Measurements from ENCODE around the gene MYRIP.
A peak's percentile ranks its signal among the peaks of the same experiment; 100 is the strongest.
"Not testable (repeated sequence)": the region's sequence is repeated elsewhere in the genome, so short reads cannot be mapped to it uniquely, and the experiment has no call there.

The MYRIP gene

DNA sequence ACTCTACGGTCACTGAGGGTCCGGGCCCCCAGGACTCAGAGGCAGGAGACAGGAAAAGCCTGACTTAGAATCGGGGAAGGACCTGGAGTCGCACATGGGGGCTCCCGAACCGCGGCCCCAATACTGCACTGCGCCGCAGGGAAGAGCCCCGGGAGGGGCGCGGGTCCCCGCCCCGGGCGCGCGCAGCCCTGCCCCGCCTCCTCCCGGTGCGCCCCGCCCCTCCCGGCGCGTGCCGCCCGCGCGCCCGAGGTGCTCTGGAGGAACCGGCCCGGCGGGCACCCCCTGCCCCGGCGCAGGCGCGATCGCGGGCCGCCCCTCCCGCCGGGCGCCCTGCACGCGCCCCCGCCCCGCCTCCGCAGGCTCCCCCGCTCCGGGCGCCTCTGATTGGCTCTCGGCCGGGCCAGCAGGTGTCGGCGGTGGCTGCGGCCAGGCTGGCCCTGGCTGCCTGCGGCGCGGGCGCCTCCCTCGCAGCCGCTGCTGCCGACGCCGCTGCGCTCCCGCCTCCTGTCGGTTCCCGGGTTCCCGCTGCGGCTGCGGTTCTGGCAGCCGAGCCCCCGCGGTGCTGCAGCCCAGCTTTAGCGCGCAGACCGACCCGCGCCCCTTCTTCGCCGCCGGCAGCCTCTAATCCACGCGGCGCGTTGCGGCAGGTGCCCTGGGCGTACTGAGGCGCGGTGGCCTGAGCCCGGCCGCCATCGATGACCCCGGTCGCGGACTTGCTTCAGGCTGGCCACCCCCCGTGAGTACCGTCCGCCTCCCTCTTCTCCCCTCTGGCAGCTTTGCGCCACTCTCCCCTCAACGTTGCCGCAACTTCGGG lies at the start of gene MYRIP:
TSS of gene MYRIP (plus strand) at position 429 of the 814 bp plus-strand sequence. CDS start 91,208 bp downstream, outside the sequence.
- peak; percentile 65 for DNase-seq

DNA sequence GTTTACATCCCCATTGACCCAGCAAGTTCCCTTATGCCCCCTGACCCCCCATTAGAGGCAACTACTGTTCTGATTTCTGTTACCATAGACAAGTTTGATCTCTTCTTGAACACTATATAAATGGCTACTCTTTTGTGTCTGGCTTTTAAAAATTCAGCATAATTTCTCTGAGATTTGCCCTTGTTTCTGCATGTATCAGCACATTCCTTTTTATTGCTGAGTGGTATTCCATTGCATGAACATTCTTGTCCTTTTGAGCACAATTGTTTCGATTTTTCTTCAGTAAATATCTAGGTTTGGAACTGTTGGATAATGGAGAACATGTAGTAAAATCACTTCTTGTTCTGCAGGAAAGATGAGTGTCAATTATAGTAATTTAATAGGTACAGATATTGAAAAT lies 49.1 kb upstream of the MYRIP start:
- DNase-seq = no peak

DNA sequence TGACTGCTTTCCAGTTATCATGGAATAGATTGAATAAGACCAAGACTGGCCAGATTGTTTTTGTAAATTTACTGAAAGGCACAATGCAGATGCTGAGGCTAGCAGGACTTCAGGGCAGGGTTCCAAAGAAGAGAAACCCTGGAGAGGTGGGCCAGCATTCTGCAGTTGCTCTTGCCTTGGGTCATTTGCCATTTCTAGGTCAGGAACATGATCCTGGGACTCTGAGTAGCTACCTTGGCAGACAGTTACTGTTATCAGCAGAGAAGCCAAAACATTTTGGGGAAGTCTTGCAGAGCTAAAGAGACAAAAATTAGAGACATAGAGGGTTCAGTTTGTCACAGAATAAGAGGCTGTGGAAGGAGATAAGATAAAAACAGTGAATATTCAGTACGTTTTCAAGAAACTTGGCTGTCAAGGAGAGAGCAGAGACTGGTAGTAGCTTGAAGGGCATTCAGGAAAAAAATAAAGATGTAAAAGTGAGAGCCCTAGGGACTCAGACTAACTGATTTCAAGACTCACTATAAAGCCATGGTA lies 46.8 kb upstream of the MYRIP start:
- no peak for DNase-seq

DNA sequence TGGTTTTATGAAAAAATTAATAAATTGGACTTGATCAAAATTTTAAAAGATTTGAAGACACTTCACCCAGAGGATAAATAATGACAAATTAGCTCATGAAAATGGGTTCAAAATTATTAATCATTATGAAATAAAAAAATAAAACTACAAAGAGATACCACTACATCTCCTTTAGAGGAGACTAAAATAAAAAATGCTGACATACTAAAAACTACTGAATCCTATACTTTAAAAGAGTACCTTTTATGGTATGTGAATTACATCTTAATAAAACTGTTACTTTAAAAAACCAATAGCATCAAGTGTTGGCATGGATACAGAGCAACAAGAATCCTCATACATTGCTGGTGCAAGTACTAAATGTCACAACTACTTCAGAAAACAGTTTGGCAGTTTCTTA lies 46.0 kb upstream of the MYRIP start:
- DNase-seq = no peak

DNA sequence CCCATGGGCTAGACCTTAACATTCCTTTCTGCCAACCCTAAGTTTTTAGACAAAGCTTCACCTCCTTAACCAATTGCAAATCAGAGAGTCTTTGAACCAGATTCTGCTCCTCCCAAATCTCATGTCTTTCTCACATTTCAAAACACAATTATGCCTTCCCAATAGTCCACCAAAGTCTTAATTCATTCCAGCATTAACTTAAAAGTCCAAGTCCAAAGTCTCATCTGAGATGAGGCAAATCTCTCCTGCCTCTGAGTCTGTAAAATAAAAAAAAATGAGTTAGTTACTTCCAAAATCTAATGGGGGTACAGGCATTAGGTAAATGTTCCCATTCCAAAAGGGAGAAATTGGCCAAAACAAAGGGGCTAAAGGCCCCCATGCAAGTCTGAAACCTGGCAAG lies 43.8 kb upstream of the MYRIP start:
- DNase-seq = no peak

DNA sequence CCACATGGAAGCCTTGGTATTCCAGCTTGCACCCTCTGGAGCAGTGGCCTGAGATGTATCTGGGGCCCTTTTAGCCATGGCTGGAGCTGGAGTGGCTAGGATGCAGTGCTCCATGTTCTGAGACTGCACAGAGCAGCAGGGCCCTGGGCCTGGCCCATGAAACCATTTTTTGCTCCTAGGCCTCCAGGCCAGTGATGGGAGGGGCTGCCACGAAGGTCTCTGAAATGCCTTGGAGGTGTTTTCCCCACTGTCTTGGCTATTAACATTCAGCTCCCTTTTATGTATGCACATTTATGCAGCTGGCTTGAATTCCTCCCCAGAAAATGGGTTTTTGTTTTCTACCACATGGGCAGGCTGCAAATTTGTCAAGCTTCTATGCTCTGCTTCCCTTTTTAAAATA lies 43.0 kb upstream of the MYRIP start:
- DNase-seq = no peak

DNA sequence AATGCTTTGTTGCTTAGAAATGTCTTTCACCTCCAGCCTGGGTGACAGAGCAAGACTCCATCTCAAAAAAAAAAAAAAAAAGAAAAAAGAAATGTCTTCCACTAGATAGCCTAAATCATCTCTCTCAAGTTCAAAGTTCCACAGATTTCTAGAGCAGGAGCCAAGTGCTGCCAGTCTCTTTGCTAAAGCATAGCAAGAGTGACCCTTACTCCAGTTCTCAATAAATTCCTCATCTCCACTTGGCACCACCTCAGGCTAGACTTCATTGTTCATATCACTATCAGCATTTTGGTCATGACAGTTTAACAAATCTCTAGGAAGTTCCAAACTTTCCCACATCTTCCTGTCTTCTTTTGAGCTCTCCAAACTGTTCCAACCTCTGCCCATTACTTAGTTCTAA lies 42.5 kb upstream of the MYRIP start:
- DNase-seq = not testable (repeated sequence)

DNA sequence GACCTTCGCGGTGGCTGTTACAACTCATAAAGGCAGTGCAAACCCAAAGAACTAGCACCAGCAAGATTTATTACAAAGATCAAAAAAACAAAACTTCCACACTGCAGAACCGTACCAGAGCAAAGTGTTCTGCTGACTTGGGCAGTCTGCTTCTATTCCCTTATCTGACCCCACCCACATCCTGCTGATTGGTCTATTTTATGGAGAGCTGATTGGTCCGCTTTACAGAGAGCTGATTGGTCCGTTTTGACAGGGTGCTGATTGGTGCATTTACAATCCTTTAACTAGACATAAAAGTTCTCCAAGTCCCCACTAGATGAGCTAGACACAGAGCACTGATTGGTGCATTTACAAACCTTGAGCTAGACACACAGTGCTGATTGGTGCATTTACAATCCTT lies 31.2 kb upstream of the MYRIP start:
- not testable (repeated sequence) for DNase-seq

DNA sequence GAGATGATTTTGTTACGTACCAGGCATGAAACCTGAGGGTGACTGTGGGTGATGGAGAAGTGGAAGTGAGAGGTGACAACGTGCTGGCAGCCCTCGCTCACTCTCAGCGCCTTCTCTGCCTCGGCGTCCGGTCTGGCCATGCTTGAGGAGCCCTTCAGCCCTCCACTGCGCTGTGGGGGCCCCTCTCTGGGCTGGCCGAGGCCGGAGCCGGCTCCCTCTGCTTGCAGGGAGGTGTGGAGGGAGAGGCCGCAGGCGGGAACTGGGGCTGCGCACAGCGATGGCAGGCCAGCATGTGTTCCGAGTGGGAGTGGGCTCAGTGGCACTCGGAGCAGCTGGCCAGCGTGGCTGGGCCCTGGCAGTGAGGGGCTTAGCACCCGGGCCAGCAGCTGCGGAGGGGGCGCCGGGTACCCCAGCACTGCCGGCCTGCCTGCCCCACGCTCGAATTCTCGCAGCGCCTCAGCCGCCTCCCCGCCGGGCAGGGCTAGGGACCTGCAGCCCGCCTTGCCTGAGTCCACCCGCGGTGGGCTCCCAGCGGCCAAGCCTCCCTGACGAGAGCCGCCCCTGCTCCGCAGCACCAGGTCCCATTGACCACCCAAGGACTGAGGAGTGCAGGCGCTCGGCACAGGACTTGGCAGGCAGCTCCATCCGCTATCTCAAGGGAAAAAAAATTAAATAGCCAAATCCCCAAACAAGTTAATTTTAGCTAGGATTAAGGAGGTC lies 29.7 kb upstream of the MYRIP start:
- DNase-seq = no peak

DNA sequence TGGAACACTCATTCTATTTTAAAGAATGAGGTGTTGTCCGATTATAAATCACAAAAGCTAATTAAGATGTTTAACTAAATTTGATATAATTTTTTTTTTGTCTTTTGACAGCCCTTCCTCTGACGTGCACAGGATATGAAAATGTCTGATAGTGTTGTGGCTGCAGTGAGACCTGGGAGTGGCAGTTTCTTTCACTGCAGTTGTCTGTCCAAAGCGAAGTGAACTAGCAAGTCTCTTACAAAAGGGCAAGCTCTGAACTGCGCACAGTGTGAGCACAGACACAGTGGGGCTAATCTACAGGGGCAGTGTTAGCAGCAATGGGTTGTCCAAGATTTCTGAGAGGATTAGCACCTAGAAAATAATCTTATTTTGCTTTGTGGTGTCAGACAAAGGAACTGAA lies 29.1 kb upstream of the MYRIP start:
- DNase-seq = no peak

DNA sequence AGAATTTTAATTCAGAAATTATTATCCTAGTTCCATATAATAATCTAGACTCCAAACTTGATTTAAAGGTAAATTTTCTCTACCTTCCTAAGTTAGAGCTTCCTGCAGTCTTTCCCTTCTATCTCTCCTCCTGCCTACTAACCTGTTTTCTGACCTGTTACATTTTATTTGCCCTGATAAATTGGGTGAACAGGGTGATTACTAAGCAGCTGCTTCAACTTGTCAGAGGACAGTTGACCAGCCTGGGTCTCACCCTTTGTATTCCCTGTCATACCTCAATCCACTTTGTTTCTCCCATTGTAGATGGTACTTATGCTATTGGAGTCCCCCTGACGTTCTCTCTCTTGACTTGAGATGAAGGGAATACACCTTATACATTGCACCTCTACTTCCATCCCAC lies 28.4 kb upstream of the MYRIP start:
- no peak for DNase-seq

DNA sequence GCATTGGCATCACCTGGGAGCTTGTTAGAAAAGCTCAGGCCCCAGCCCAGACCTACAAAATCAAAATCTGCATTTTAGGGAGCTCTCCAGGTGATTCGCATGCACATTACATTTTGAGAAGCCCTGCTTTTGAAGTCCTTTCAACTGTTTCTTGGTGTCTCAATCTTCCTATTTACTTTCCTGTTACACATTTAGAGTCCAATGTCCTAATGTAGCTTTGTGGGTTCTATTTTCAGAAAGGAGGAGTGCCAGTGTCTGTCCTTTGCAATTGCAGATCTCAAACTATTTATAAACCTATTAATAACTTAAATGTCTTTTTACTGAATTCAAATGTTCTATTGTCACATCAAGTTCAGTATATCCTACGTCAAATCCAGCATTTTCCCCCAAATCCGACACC lies 27.8 kb upstream of the MYRIP start:
- no peak for DNase-seq

DNA sequence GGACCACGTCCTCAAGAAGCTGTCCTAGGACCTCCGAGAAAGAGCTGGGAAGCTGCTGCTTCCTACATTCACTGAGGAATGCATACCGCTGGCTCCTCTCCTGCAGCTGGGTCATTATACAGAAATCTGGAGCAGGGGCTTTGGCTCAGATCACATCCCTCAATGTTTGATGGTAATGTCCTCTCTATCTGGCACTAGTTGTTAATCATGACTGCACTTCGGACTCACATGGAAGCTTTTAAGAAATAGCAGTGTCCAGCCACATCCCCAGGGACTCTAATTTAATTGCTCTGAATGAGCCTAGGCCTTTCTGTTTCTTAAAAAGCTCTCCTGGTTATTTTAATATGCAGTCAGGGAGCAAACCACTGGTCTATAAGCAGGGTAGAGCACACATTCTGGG lies 25.7 kb upstream of the MYRIP start:
- no peak for DNase-seq

DNA sequence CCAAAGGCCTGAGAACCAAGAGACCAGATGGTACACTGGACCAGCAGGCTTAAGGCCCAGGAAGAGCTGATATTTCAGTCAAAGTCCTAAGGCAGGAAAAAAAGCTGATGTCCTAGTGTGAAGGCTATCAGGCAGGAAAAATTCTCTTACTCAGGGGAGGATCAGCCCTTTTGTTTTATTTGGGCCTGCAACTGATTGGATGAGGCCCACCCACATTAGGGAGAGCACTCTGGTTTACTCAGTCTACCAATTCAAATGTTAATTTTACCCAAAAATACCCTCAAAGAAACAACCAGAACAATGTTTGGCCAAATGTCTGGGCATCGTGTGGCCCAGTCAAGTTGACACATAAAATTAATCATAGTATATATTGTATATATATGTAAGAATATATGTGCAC lies 24.5 kb upstream of the MYRIP start:
- DNase-seq = no peak

DNA sequence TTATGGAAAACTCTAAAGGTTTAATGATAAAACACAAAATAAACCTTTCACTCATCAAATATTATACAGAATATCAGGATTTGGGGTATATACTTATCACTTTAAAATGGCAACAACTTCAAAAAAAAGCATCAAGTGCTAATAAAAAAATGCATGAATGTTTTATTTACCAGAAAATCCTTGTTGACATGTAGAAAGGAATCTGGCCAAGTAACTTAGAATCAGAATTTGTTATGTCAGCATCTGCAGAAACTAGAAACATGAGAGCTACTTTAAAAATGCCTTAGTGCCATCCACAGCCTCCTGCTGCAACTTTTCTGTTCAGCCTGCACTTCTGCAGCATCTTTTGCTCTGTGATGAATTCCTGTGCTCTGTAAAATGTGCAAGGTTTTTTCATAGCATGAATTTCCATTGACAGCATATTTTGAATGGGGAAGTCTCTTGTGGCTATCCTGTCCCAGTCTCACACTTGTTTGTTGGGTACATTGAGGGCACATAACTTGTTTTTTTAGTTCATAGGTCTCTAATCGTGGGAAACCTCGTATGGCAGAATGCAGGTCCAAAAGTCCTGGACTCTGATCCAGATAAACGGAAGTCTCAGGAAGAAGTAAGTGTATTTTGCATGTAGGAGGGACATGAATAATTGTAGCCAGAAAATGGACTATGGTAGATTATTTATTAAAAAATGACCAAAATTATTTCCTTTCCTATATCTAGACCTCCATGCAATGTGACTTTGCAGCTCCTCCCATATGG lies 21.1 kb upstream of the MYRIP start:
- no peak for DNase-seq

DNA sequence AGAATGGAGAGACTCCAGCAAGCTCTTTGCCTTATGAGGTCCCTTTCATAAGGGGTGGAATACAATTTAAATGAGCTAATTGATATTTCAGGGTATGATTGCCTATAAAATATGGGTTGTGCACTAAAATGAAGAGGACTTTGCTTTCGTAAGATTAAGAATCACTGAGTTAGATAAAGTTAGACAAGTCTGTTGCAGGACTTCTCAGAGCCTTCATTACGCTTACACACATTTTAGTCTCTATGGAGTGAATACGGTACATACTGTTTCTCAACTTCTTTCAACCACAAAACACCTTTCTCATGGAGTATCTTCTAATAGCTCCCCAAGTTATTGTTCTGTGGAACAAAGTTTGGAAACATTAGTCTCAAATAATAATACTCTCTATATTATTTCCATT lies 17.8 kb upstream of the MYRIP start:
- DNase-seq = no peak

DNA sequence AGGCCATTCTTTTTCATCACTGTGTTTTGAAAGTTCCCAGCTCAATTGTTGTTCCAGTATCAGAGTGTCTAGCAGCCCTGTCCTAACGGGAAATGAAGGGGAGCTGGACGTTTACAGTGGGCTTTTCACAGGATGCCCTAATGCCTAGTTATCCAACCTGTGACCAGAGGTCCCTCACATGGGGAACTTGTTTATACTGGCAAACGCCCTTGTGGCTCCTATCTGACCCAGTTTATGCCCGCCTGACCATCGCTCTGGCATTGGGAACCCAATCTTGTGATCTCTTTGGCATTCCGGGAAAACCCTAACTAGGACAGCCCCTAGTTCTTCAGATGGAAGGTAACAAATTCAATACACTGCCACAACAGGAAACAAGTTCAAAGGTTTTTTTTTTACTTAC lies 14.5 kb upstream of the MYRIP start:
- no peak for DNase-seq

DNA sequence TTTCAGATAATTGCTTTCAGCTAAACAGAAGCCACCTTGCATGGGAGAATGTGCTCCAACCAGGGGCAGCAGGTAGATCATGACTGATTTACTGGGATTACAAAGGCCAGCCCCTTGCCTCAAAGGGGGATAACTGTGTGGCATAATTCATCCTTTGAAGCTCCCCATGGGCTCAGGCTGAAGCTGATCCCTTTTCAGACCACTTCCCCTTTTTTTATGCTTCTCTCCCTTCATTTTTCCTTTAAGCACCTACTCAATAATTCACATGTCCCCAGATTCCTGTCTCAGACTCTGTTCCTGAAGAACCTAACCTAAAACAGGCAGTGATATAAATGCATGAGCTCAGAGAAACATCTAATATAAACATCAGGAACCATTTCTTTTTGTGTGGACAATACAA lies 8.2 kb upstream of the MYRIP start:
- DNase-seq = no peak

DNA sequence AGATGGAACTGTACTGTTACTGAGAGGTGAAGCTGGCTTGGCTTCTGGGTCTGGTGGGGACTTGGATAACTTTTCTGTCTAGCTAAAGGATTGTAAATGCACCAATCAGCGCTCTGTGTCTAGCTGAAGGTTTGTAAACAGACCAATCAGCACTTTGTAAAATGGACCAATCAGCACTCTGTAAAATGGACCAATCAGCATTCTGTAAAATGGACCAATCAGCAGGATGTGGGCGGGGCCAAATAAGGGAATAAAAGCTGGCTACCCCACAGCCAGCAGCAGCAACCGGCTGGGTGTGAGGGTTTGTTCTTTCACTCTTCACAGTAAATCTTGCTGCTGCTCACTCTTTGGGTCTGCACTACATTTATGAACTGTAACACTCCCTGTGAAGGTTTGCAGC lies 6.9 kb upstream of the MYRIP start:
- DNase-seq = not testable (repeated sequence)

DNA sequence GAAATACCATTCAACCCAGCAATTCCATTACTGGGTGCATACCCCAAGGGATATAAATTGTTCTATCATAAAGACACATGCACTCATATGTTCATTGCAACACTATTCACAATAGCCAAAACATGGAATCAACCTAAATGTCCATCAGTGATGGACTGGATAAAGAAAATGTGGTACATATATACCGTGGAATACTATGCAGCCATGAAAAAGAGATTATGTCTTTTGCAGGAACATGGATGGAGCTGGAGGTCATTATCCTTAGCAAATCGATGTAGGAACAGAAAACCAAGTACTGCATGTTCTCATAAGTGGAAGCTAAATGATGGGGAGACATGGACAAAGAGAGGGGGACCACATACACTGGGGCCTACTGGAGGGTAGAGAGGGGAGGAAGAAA lies 5.5 kb upstream of the MYRIP start:
- no peak for DNase-seq

DNA sequence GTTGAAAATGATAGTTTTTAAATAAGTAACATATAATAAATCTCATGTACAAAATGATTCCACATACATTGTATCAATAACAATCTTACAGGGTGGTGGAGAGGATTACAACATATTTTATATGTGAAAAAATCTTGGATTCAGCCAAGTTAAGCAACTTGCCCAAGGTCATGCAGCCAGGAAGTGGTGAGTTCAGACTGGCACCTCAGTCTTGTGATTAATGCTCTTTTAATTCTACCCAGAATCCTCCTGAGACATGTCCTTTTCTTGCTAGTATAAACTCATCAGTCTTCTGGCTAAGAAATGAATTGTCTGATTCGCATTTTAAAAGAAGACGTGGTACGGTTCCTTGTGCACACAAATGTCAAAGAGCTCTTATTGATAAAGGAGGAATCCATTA lies 4.5 kb upstream of the MYRIP start:
- no peak for DNase-seq

DNA sequence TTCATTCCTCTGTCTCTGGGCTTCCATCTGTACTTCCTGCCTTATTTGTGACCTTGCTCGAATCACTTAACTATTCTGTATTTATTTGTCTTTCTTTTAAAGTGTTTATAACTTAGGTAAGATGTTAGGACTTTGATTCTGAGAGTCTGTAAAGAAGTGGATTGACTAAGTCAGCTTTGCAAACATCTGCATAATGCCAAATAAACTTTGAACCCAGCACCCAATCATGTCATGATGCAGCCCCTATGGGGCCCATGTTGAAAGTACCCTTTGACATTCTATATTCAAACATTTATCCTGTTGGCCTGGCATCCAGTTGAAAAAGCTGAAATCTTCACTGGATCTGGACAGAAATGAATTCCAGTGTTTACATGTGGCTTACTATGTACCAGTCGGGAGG lies 3.8 kb upstream of the MYRIP start:
- no peak for DNase-seq

DNA sequence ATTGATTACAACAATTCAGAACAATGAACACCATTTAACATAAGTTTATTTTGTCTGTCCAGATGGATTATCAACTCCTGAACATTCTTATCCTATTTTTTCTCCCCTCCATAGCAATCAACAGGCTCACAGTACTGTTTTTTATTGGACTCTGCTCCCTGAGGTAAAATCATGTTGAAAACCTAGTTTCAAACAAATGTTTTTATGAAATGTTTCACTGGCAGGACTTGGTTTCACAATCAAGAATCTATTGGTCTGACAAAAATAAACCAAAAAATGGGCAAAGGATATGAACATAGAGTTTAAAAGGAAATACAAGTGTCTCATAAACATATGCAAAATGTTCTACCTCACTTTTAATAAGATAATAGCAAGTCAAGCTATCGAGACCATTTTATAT lies 2.6 kb upstream of the MYRIP start:
- no peak for DNase-seq

All from NCI-H510A treated with DMSO at 0.1 percent for 48 hours (cell line).